Renal cortical epithelial cell (primary cell): Measurements from ENCODE around the gene SLC37A1. TPM values are rescaled to one million over a fixed set of nuclear protein-coding genes. Genes with fewer than 3 reads are reported as not detected.

ENCODE experiments used
- DNase-seq: peaks from one replicate; pipeline ENCODE4 v3.0.0-alpha.2; 2011; ENCODE audit warnings: low read depth
- total RNA-seq: library from RNA; depleted of rRNA; stranded (reverse); fragments of >200 nt; gene quantifications from 2 replicates; pipeline ENCODE4 v1.2.3, GENCODE V29; 2014

SLC37A1 gene
- total RNA-seq, 1 donor from 2014 or later, result 15.0 TPM

GRCh38 chr21:42574234-42575027, 60.8 kb downstream of the SLC37A1 start:
- DNase-seq, result no peak

- no peak for DNase-seq
These were observed 61.5 kb downstream of the SLC37A1 start for GRCh38 chr21:42575111-42575510.

- no peak for DNase-seq
These were observed 63.0 kb downstream of the SLC37A1 start for GRCh38 chr21:42576639-42577038.

- no peak for DNase-seq
These were observed 64.4 kb downstream of the SLC37A1 start for GRCh38 chr21:42578034-42578433.

GRCh38 chr21:42578761-42579415, 65.2 kb downstream of the SLC37A1 start:
- no peak for DNase-seq

- DNase-seq, result no peak
These were observed 65.9 kb downstream of the SLC37A1 start for GRCh38 chr21:42579456-42580075.

- DNase-seq, result no peak
These were observed 66.6 kb downstream of the SLC37A1 start for GRCh38 chr21:42580076-42580792.

- no peak for DNase-seq
These were observed 67.2 kb downstream of the SLC37A1 start for GRCh38 chr21:42580793-42581321.

GRCh38 chr21:42581336-42581992, 67.8 kb downstream of the SLC37A1 start:
- DNase-seq, result no peak

GRCh38 chr21:42581993-42582786, 68.5 kb downstream of the SLC37A1 start:
- no peak for DNase-seq

GRCh38 chr21:42582787-42583476, 69.3 kb downstream of the SLC37A1 start:
- no peak for DNase-seq

- no peak for DNase-seq
These were observed 70.0 kb downstream of the SLC37A1 start for GRCh38 chr21:42583477-42584295.

GRCh38 chr21:42584296-42584641, 70.6 kb downstream of the SLC37A1 start:
- no peak for DNase-seq

GRCh38 chr21:42585881-42586280, 72.2 kb downstream of the SLC37A1 start:
- DNase-seq, result no peak

- no peak for DNase-seq
These were observed 72.8 kb downstream of the SLC37A1 start for GRCh38 chr21:42586406-42586805.

GRCh38 chr21:42587036-42587435, 73.4 kb downstream of the SLC37A1 start:
- no peak for DNase-seq

- DNase-seq, result no peak
These were observed 76.9 kb downstream of the SLC37A1 start for GRCh38 chr21:42590431-42591131.

- no peak for DNase-seq
These were observed 77.7 kb downstream of the SLC37A1 start for GRCh38 chr21:42591170-42591869.
